HG03521 (cell line): ENCODE measurements around the gene ZNF500.

Experiments
- ATAC-seq: cut with Tn5 transposase; IDR thresholded peaks from one replicate; pipeline ENCODE4 v1.9.1; 2021; ENCODE audit warnings: mild to moderate bottlenecking, moderate library complexity; ENCODE audit not compliant: unreplicated experiment

The ZNF500 gene

GRCh38 chr16:4775005-4775404 is 8.0 kb upstream of the ZNF500 start:
- ATAC-seq = no peak

DNA sequence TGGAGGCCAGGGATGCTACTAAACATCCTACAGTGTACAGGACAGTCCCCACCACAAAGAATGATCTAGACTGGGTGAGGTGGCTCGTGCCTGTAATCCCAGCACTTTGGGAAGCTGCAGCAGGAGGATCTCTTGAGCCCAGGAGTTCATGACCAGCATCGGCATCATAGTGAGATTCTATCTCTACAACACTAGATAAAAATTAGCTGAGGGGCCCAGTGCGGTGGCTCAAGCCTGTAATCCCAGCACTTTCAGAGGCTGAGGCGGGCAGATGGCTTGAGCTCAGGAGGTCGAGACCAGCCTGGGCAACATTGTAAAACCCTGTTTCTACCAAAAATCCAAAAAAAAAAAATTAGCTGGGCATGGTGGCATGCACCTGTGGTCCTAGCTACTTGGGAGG is 5.4 kb upstream of the ZNF500 start:
- ATAC-seq = no peak

DNA sequence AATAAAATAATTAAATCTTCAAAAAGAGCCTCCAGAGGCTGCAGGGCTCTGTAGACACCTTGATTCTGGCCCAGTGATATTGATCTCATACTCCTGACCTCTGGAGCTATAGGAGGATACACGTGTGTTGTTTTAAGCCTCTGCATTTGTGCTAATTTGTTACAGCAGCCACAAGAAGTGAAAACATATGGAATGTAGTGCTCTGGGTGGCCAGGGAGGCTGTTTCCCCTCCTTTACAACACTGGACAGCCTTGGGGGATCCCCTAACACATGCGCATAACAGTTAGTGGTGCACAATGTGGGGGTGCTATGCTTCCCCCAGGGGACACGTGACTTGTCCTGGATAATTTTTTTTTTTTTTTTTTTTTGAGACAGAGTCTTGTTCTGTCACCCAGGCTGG is 4.7 kb upstream of the ZNF500 start:
- no peak for ATAC-seq

DNA sequence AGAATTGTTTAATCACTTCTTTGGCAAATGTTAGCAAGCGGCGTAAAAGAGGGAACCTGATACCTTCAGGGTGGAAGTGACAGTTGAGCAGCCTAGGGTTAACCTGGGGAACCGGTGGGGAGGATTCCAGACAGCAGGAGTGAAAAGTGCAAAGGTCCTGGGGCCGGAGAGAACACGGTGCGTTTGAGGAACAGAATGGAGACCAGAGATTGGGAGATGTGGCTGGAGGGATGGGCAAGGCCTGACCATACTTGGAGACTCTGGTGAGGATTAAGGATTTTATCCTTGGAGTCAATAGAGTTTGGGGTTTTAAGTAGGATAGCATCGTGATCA is 2.3 kb upstream of the ZNF500 start:
- no peak for ATAC-seq

GRCh38 chr16:4768549-4769305 is 1.8 kb upstream of the ZNF500 start:
- peak; percentile 58 for ATAC-seq

DNA sequence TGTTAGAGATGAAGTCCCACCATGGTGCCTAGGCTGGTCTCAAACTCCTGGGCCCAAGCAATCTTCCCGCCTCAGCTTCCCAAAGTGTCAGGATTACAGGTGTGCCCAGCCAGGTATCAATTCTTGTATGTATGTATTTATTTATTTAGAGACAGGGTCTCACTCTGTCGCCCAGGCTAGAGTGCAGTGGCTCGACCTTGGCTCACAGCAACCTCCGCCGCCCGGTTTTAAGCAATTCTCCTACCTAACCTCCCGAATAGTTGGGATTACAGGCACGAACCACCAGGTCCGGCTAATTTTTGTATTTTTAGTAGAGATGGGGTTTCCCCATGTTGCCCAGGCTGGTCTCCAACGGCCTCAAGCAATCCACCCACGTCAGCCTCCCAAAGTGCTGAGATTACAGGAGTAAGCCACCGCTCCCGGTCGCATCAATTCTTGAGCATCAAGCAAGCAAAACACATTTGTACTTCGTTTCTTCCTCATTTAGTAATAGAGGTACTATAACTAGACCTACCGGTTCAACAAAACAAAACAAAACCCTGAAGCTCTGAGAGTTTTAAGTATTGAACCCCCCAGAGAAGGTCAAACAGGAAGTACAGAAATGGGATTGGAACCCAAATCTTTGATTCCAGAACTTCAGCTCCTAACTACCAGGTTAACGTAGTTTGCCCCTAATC is 1.0 kb upstream of the ZNF500 start:
- no peak for ATAC-seq

GRCh38 chr16:4765511-4766474 is 1.2 kb downstream of the ZNF500 start:
- no peak for ATAC-seq

DNA sequence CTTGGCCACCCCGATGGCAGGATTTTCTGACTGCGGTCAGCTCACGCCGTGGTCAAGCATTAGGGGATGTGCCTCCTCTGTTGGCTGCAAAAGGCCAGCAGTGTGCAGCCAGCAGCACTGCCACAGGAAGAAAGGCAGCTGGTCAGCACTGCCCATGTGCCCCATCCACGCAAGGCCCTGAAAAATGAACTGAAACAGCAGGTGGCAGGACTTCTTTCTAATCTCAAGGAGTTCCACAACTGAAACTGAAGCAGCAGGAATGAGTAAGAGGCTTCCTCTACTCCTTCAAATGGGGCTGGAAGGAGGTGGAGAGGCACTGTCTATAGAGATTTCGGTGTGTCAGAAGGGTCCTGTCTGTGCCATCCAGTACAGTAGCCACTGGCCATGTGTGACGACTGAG is 3.2 kb downstream of the ZNF500 start:
- ATAC-seq = no peak

DNA sequence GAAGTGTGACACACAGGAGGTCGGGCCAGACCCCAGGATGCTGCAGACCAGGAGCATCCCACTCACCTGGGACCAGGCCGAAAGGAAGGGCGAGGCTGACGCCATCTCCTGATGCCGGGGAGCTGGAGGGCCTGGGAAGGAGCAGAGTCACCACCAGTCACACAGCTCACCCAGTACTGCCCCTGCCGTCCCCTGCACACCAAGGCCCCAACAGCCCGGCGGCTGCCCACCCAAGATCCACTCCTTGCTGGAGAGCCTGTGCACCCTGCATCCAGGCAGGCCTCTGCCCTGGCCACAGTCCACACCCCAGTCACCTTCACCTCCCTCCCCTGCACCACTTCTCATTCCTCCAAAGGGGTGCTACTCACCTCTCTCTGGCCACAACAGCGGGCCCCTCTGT is 4.8 kb downstream of the ZNF500 start:
- no peak for ATAC-seq

DNA sequence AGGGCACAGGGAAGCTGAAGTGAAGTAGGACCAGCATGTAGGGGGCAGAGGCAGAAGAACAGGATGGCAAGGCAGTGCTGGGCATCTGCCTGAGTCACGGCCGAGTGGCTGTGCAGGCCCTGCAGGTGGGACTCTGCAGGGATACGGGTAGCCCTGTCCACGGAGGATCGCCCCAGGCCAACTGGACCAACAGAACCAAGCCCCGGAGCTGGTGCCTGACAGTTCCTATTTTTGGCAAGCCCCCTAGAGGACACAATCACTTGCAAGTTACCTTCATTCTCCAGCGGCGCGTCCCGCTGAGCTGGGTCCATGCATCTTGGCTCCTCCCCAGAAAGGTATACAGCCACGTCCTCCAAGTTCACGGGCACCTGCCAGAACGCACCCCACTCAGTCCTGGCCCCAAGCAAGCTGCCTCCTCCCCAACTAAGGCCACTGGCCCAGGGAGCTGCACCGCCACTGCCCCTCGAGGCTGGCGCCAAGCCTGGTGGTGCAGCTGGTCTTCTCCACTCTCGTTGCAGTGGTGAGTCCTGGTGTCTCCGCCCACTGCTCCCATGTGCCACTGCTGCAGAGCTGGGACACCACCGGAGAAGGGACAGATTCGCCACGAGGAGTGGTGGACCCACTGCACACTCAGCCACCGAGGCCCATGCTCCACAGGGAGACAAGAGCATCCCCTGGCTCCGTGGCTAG is 6.6 kb downstream of the ZNF500 start:
- ATAC-seq = no peak

GRCh38 chr16:4755687-4756086 is 11.3 kb downstream of the ZNF500 start:
- ATAC-seq = no peak

DNA sequence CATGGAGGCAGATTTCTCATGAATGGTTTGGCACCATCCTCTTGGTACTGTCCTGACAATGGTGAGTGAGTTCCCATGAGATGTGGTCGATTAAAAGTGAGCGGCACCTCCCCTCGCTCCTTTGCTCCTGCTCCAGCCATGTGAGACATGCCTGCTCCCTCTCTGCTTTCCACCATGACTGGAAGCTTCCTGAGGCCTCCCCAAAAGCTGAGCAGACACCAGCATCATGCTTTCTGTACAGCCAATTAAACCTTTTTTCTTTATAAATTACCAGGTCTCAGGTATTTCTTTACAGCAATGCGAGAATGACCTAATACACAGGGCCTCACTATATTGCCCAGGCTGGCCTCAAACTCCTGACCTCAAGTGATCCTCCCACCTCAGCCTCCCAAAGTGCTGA is 12.1 kb downstream of the ZNF500 start:
- no peak for ATAC-seq

DNA sequence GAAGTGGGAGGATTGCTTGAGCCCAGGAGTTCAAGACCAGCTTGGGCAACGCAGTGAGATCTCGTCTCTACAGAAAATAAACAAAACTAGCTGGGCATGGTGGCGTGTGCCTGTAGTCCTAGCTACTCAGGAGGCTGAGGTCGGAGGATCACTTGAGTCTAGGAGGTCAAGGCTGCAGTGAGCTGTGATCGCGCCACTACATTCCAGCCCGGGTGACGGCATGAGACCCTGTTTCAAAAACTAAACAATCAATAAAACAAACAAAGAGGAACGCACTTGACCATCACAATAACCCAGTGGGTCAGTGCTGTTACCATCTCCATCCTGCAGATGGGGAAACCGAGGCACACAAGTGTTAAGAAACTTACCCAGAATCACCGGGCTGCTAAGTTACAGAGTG is 13.7 kb downstream of the ZNF500 start:
- no peak for ATAC-seq

GRCh38 chr16:4752351-4753100 is 14.4 kb downstream of the ZNF500 start:
- ATAC-seq = no peak

GRCh38 chr16:4750896-4751295 is 16.1 kb downstream of the ZNF500 start:
- ATAC-seq = no peak

- no peak for ATAC-seq
Observed at GRCh38 chr16:4749700-4750257, 17.2 kb downstream of the ZNF500 start.

GRCh38 chr16:4748682-4749411 is 18.1 kb downstream of the ZNF500 start:
- ATAC-seq = no peak

DNA sequence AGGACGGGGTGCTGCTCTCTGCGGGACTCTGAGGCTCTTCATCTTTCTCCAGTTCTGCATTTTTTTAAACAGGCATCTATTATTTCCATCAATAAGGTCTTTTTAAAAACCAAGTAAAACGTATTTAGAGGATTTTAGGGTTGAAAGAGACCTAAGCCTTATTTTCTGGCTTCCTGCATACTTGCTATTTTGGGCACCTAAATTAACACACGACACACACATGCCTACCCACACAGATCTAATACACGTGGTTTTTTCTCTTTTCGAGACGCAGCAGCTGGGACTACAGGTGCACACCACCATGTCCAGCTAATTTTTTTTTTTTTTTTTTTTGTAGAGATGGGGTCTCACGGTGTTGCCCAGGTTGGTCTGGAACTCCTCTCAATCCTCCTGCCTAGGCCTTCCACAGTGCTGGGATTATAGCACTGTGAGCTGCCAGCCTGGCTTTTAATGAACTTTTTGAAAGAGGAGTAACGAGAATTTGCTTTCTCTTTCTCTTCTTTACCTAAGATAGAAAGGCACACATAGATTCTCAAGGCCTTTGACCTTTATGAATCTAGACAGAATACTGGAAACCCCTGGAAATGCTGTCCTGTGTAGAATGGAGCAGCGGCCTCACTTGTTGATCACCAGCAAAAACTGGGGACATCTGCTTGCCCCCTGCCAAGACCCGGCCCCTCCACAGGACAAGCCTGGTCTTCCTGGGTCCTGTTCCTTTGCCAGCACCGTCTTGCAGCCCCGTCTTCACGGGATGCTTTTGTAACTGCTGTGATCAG is 18.9 kb downstream of the ZNF500 start:
- no peak for ATAC-seq
